ENCODE data around the gene RTN4R. TPM values are rescaled to one million over a fixed set of nuclear protein-coding genes. Genes with fewer than 3 reads are reported as not detected.

Gene RTN4R
- total RNA-seq, 1 donor, result under 0.01 TPM

DNA sequence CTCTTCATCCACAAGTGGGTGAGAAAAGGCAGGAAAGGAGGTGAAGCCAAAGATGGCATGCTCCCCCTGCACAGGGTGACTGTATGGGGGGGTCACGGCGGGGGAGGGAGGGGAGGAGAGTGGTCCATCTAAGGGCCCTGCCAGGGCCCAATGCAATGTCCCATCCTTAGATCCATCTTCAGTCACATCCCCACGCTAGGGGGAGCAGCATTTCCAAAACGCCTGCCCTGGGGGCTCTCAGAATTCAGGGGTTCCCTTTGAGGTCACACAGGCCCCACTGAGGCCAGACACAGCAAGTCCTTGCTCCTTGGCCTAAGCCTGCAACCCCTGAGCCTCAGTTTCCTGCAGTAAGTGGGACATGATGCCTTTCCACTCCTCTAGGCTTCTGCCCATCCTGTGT lies 52.4 kb downstream of the RTN4R start:
- no peak overlapping the region for H3K27ac ChIP-seq (ENCODE audit: low read depth, low read length)
- no peaks in the 10 kb centered on the region for H4K20me1 ChIP-seq (ENCODE audit: insufficient read depth, low read length)
- no peak overlapping the region for H2AFZ ChIP-seq (ENCODE audit: low read length)
- H3K9me3 ChIP-seq (ENCODE audit: low read depth, low read length), result no peaks in the 10 kb centered on the region
- TF ChIP-seq, protein P1, sequence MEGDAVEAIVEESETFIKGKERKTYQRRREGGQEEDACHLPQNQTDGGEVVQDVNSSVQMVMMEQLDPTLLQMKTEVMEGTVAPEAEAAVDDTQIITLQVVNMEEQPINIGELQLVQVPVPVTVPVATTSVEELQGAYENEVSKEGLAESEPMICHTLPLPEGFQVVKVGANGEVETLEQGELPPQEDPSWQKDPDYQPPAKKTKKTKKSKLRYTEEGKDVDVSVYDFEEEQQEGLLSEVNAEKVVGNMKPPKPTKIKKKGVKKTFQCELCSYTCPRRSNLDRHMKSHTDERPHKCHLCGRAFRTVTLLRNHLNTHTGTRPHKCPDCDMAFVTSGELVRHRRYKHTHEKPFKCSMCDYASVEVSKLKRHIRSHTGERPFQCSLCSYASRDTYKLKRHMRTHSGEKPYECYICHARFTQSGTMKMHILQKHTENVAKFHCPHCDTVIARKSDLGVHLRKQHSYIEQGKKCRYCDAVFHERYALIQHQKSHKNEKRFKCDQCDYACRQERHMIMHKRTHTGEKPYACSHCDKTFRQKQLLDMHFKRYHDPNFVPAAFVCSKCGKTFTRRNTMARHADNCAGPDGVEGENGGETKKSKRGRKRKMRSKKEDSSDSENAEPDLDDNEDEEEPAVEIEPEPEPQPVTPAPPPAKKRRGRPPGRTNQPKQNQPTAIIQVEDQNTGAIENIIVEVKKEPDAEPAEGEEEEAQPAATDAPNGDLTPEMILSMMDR (IDR thresholded peaks at IDR 0.05; ENCODE audit: extremely low read depth, low read depth, low read length), result no peak
- no peak for DNase-seq (ENCODE audit: insufficient read length, low spot score, missing footprints)
- H3K27me3 ChIP-seq (ENCODE audit: insufficient read depth, low read length), result no peaks in the 10 kb centered on the region
- no peak overlapping the region for H3K4me2 ChIP-seq (ENCODE audit: insufficient read depth, low read length)
- H3K36me3 ChIP-seq (ENCODE audit: insufficient read depth, low read length), result no peaks in the 10 kb centered on the region
- H3K79me2 ChIP-seq (ENCODE audit: insufficient read depth, low read length), result no peaks in the 10 kb centered on the region
- no peaks in the 10 kb centered on the region for H3K4me1 ChIP-seq (ENCODE audit: insufficient read depth, low read length)
- H3K4me3 ChIP-seq (ENCODE audit: insufficient read depth, low read length), result no peak overlapping the region

DNA sequence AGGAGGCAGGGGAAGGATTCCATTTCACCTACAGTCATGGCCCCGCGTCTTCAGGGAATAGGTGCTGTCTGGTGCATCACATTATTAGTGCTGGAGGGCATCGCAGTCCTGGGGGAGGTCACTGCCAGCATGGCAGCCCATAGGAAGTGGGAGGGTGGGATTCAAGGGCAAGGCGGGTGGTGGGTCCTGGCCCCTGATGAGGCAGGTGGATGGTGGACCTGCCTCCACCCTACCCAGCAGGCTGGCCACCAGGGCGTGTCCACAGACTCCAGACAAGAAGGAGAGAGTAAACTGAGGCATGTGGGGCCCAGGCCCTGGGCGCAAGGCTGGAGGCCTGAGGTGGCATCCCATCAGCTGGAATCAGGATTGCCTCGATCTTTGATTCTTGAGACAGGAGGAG lies 53.3 kb downstream of the RTN4R start:
- TF ChIP-seq, protein P1 (IDR thresholded peaks at IDR 0.05; ENCODE audit: extremely low read depth, low read depth, low read length), result no peak
- Histone ChIP-seq H4K20me1 (ENCODE audit: insufficient read depth, low read length) (no peaks in the 10 kb centered on the region), H3K9me3 (ENCODE audit: low read depth, low read length) (no peaks in the 10 kb centered on the region), H2AFZ (ENCODE audit: low read length) (no peak overlapping the region), H3K79me2 (ENCODE audit: insufficient read depth, low read length) (no peaks in the 10 kb centered on the region), H3K4me3 (ENCODE audit: insufficient read depth, low read length) (no peak overlapping the region), H3K36me3 (ENCODE audit: insufficient read depth, low read length) (no peaks in the 10 kb centered on the region), H3K27ac (ENCODE audit: low read depth, low read length) (no peak overlapping the region), H3K4me1 (ENCODE audit: insufficient read depth, low read length) (no peaks in the 10 kb centered on the region), H3K4me2 (ENCODE audit: insufficient read depth, low read length) (no peak overlapping the region), H3K27me3 (ENCODE audit: insufficient read depth, low read length) (no peaks in the 10 kb centered on the region)
- DNase-seq (ENCODE audit: insufficient read length, low spot score, missing footprints), result no peak

DNA sequence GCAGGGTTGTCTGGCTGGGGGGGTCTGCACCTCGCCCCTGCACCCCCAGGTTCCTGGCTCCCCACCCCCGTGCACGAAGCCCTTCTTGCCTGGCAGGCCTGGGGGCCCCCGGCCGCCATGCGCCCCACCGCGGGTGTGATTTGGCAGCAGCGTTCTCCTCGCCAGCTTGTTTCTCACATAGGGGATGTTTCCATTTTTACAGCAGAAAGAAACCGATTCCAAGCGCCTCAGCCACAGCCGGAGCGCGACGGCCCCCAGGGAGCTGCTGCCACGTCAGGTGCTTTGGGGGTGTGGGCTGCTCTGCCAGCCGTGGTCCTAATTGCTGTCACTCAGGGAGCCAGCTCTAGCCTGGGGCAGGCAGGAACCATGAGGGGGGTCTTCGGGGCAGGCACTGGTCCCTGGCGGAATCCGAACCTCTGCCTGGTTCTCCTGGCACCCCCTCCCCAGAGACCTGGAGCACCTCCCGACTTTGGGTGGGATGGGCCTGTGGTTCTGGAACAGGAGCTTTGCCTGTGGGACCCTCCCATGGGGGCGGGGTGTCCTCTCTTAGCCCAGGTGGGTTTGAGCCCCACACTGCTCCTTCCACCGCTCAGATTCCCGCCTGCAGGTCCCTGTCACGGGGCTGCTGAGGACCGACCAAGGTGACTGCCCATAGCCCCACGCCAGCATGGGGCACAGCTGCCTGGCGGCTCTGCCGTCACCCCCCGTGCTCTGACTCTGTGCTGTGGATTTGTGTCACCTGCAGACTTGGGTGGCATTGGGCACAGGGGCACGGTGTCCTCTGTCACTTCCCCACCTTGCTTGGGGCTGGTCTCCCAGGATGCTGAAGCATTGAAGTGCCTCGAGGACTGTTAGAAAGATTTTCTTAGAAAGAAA lies 54.0 kb downstream of the RTN4R start:
- no peak for DNase-seq (ENCODE audit: insufficient read length, low spot score, missing footprints)
- Histone ChIP-seq H3K27ac (ENCODE audit: low read depth, low read length) (no peak overlapping the region), H3K79me2 (ENCODE audit: insufficient read depth, low read length) (no peaks in the 10 kb centered on the region), H3K4me3 (ENCODE audit: insufficient read depth, low read length) (no peak overlapping the region), H4K20me1 (ENCODE audit: insufficient read depth, low read length) (no peaks in the 10 kb centered on the region), H2AFZ (ENCODE audit: low read length) (no peak overlapping the region), H3K4me1 (ENCODE audit: insufficient read depth, low read length) (no peaks in the 10 kb centered on the region), H3K27me3 (ENCODE audit: insufficient read depth, low read length) (no peaks in the 10 kb centered on the region), H3K36me3 (ENCODE audit: insufficient read depth, low read length) (no peaks in the 10 kb centered on the region), H3K4me2 (ENCODE audit: insufficient read depth, low read length) (no peak overlapping the region), H3K9me3 (ENCODE audit: low read depth, low read length) (no peaks in the 10 kb centered on the region)
- TF ChIP-seq, protein P1 (IDR thresholded peaks at IDR 0.05; ENCODE audit: extremely low read depth, low read depth, low read length), result no peak

Data from osteoblast (primary cell).